ENCODE results near the gene HOXB5.

The HOXB5 gene

DNA sequence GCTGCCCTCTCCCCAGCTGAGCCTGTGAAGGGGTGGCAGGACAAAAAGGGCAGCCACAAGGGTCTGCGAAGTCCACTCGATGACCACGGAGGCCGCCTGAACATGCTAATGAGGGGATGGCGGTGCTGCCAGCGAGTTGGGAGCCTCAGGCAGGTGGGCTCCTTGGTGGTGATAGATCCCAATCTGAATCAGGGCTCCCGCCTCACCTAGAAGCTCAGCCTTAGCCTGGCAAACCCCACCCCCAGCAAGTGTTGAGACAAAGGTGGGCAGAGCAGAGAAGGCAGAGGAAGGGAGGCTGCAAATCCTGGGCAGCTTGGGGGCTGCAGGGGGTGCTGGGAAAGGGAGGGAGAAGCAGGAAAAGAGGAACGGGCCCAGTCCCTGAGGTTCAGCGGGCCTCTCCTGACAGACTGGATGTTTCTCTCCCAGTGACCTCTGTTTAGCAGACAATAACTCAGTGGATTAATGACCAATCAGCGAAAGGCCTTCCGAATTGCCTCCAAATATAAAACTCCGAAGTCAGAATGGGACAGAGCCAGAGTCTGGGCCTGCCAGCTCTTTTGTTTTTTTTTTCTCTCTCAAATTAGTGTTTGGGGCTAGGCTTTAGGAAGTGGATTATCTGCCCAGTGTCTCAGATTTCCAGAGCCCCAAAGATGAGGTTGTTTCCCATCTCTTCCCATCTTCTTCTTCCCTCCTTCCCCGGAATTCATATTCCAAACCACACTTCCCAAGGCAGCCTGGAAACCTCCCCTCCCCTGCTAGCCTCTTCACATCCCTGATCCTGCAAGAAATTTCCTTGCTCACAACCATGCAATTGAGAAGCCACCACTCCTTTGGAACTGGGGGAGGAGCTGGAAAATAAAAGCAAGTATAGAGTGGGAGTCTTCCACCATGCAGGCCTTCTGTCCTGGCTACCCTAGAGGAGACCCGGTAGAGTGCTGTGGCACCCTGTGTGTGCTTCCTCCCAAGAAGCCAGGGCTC is 33.5 kb downstream of the HOXB5 start:
- Histone ChIP-seq H2BK15ac (ENCODE audit: low read depth, poor library complexity, severe bottlenecking) (peak overlapping the region; percentile 1), H4K91ac (ENCODE audit: low read length) (peak overlapping the region; percentile 61), H3K4me3 (ENCODE audit: insufficient read depth in 1 of 2, low read depth in 1 of 2, low read length in 2 of 2) (peak overlapping the region in 1 of 2 experiments; percentile 68), H3K79me1 (replicated peaks; ENCODE audit: low read length, poor library complexity, severe bottlenecking) (peaks cover 1% of the 10 kb centered on the region), H4K8ac (ENCODE audit: low read length) (peak overlapping the region; percentile 78), H3K4me2 (ENCODE audit: low read length, poor library complexity, severe bottlenecking) (no peak overlapping the region), H3K14ac (ENCODE audit: low read length in 2 of 2) (peak overlapping the region in 1 of 2 experiments; percentile 56), H3K9me3 (ENCODE audit: control insufficient read depth, low read length) (no peaks in the 10 kb centered on the region), H3K9ac (ENCODE audit: low read length) (peak overlapping the region; percentile 82), H2BK12ac (ENCODE audit: low read length in 2 of 2) (peak overlapping the region in 1 of 2 experiments; percentile 34), H2BK5ac (ENCODE audit: low read depth, low read length, poor library complexity, severe bottlenecking) (no peak overlapping the region), H3K23ac (ENCODE audit: low read length in 2 of 2) (peak overlapping the region in 1 of 2 experiments; percentile 76), H3K4me1 (ENCODE audit: control insufficient read depth, insufficient read depth, low read depth, low read length) (peaks cover 44% of the 10 kb centered on the region), H3K18ac (ENCODE audit: low read depth in 1 of 2, low read length in 2 of 2) (peak overlapping the region; percentile 67 to 76), H3K27ac (ENCODE audit: low read length, poor library complexity, severe bottlenecking) (no peak overlapping the region), H3K36me3 (ENCODE audit: control insufficient read depth in 1 of 2, insufficient read depth in 2 of 2, low read depth in 1 of 2, low read length in 2 of 2) (peaks cover 18 to 23% of the 10 kb centered on the region in 2 experiments), H2AK5ac (ENCODE audit: low read length, severe bottlenecking) (no peak overlapping the region), H2AFZ (ENCODE audit: low read depth, low read length) (no peak overlapping the region), H2BK120ac (ENCODE audit: low read depth, low read length) (peak overlapping the region; percentile 1), H3K4ac (ENCODE audit: low read depth in 1 of 2, low read length in 2 of 2) (peak overlapping the region; percentile 80 to 91), H3K27me3 (ENCODE audit: control insufficient read depth in 1 of 2, insufficient read depth in 1 of 2, low read length in 2 of 2) (no peaks in the 10 kb centered on the region)
- WGBS, result 43% methylated on average over 12 of the region's 14 CpGs
- no peak for DNase-seq

DNA sequence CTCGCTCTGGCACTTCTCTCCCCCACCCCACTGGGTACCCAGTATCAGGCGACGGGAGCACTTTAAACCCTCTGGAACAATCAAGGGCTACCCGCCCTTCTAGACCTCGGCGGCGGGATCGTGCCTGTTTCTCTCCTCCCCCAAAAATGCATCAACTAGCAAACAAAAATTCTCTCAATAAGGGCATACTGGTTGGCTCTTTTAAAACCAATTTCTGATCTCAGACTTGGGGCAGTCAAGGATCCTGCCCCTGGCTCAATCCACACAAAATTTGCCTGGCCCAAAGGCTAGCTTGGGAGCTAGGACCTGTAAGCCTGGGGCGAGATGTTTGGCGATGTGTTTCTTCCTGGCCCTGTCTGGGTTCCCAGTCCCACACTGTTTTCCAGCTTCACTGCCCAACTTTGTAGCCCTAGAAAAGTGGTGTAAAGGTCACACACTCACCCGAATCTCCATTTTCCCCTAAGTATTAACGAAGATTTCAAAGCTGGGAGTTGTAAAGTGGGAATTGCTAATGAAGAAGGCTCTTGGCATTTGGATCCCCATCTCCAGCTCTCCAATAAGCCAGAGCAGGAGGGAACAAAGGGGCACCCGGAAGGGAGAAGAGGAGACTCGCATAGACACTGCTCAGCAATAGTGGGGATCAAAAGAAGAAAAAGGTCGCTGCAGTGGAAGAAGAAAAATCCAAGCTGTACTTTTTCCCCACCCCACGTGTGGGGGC is 34.3 kb downstream of the HOXB5 start:
- no peak overlapping the region for H3K4me2 ChIP-seq (ENCODE audit: low read length, poor library complexity, severe bottlenecking)
- H2BK15ac ChIP-seq (ENCODE audit: low read depth, poor library complexity, severe bottlenecking), result peak overlapping the region; percentile 2
- H3K4ac ChIP-seq (ENCODE audit: low read depth in 1 of 2, low read length in 2 of 2), result peak overlapping the region; percentile 80 to 91
- DNase-seq, result no peak
- no peak overlapping the region for H3K14ac ChIP-seq (ENCODE audit: low read length in 2 of 2)
- H4K91ac ChIP-seq (ENCODE audit: low read length), result peak overlapping the region; percentile 61
- H3K4me1 ChIP-seq (ENCODE audit: control insufficient read depth, insufficient read depth, low read depth, low read length), result peaks cover 42% of the 10 kb centered on the region
- peaks cover 15 to 23% of the 10 kb centered on the region in 2 experiments for H3K36me3 ChIP-seq (ENCODE audit: control insufficient read depth in 1 of 2, insufficient read depth in 2 of 2, low read depth in 1 of 2, low read length in 2 of 2)
- peaks cover 1% of the 10 kb centered on the region for H3K79me1 ChIP-seq (replicated peaks; ENCODE audit: low read length, poor library complexity, severe bottlenecking)
- H3K27ac ChIP-seq (ENCODE audit: low read length, poor library complexity, severe bottlenecking), result no peak overlapping the region
- peak overlapping the region in 1 of 2 experiments; percentile 68 for H3K4me3 ChIP-seq (ENCODE audit: insufficient read depth in 1 of 2, low read depth in 1 of 2, low read length in 2 of 2)
- peak overlapping the region; percentile 82 for H3K9ac ChIP-seq (ENCODE audit: low read length)
- 34% methylated on average over 12 of the region's 16 CpGs for WGBS
- no peak overlapping the region for H2AK5ac ChIP-seq (ENCODE audit: low read length, severe bottlenecking)
- no peaks in the 10 kb centered on the region for H3K27me3 ChIP-seq (ENCODE audit: control insufficient read depth in 1 of 2, insufficient read depth in 1 of 2, low read length in 2 of 2)
- peak overlapping the region in 1 of 2 experiments; percentile 51 for H3K23ac ChIP-seq (ENCODE audit: low read length in 2 of 2)
- H2BK5ac ChIP-seq (ENCODE audit: low read depth, low read length, poor library complexity, severe bottlenecking), result no peak overlapping the region
- H3K9me3 ChIP-seq (ENCODE audit: control insufficient read depth, low read length), result no peaks in the 10 kb centered on the region
- peak overlapping the region in 1 of 2 experiments; percentile 34 for H2BK12ac ChIP-seq (ENCODE audit: low read length in 2 of 2)
- peak overlapping the region; percentile 59 for H4K8ac ChIP-seq (ENCODE audit: low read length)
- peak overlapping the region; percentile 76 for H3K18ac ChIP-seq (ENCODE audit: low read depth in 1 of 2, low read length in 2 of 2)
- peak overlapping the region; percentile 1 for H2BK120ac ChIP-seq (ENCODE audit: low read depth, low read length)
- H2AFZ ChIP-seq (ENCODE audit: low read depth, low read length), result no peak overlapping the region

DNA sequence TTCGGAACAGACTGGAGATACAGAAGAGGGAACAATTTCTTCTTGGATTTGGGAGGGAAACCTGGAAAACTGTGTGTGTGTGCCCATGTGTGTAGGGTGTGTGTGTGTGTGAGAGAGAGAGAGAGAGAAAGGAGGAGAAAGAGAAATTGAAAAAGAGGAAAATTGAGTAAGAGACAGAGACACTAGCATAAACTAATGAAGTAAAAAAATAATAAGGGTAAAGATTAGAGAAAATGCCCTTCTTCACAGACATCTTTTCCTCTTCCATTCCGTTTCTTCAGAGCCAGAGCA is 34.8 kb downstream of the HOXB5 start:
- no peak overlapping the region for H2BK120ac ChIP-seq (ENCODE audit: low read depth, low read length)
- peak overlapping the region; percentile 2 for H2BK15ac ChIP-seq (ENCODE audit: low read depth, poor library complexity, severe bottlenecking)
- H2BK12ac ChIP-seq (ENCODE audit: low read length in 2 of 2), result no peak overlapping the region
- WGBS, result 58% methylated on average over 2 of the region's 2 CpGs
- peak overlapping the region in 1 of 2 experiments; percentile 76 for H3K18ac ChIP-seq (ENCODE audit: low read depth in 1 of 2, low read length in 2 of 2)
- no peak overlapping the region for H3K4me2 ChIP-seq (ENCODE audit: low read length, poor library complexity, severe bottlenecking)
- H3K9me3 ChIP-seq (ENCODE audit: control insufficient read depth, low read length), result no peaks in the 10 kb centered on the region
- H3K4ac ChIP-seq (ENCODE audit: low read depth in 1 of 2, low read length in 2 of 2), result peak overlapping the region in 1 of 2 experiments; percentile 6
- peaks cover 1% of the 10 kb centered on the region for H3K79me1 ChIP-seq (replicated peaks; ENCODE audit: low read length, poor library complexity, severe bottlenecking)
- H3K9ac ChIP-seq (ENCODE audit: low read length), result peak overlapping the region; percentile 82
- no peak overlapping the region for H2AK5ac ChIP-seq (ENCODE audit: low read length, severe bottlenecking)
- H3K27me3 ChIP-seq (ENCODE audit: control insufficient read depth in 1 of 2, insufficient read depth in 1 of 2, low read length in 2 of 2), result no peaks in the 10 kb centered on the region
- H4K8ac ChIP-seq (ENCODE audit: low read length), result no peak overlapping the region
- H2BK5ac ChIP-seq (ENCODE audit: low read depth, low read length, poor library complexity, severe bottlenecking), result no peak overlapping the region
- no peak overlapping the region for H4K91ac ChIP-seq (ENCODE audit: low read length)
- H3K23ac ChIP-seq (ENCODE audit: low read length in 2 of 2), result no peak overlapping the region
- peaks cover 15 to 23% of the 10 kb centered on the region in 2 experiments for H3K36me3 ChIP-seq (ENCODE audit: control insufficient read depth in 1 of 2, insufficient read depth in 2 of 2, low read depth in 1 of 2, low read length in 2 of 2)
- no peak overlapping the region for H3K14ac ChIP-seq (ENCODE audit: low read length in 2 of 2)
- no peak overlapping the region for H3K27ac ChIP-seq (ENCODE audit: low read length, poor library complexity, severe bottlenecking)
- H3K4me3 ChIP-seq (ENCODE audit: insufficient read depth in 1 of 2, low read depth in 1 of 2, low read length in 2 of 2), result peak overlapping the region in 1 of 2 experiments; percentile 68
- no peak overlapping the region for H2AFZ ChIP-seq (ENCODE audit: low read depth, low read length)
- peak; percentile 17 for DNase-seq
- peaks cover 40% of the 10 kb centered on the region for H3K4me1 ChIP-seq (ENCODE audit: control insufficient read depth, insufficient read depth, low read depth, low read length)
